Activated naive CD4-positive, alpha-beta T cell (primary cell): ENCODE data around the gene TNFRSF8.
"Not testable (repeated sequence)": the region's sequence is repeated elsewhere in the genome, so short reads cannot be mapped to it uniquely, and the experiment has no call there.

Source experiments
- DNase-seq, 4 experiments: peaks; one replicate each; lab custom pipeline; 2025; lab: John Stamatoyannopoulos, UW

Gene TNFRSF8

GRCh38 chr1:12085643-12086260 is 22.6 kb downstream of the TNFRSF8 start:
- DNase-seq: no peak

- no peak for DNase-seq
Measured at GRCh38 chr1:12087797-12088314, 24.8 kb downstream of the TNFRSF8 start.

DNA sequence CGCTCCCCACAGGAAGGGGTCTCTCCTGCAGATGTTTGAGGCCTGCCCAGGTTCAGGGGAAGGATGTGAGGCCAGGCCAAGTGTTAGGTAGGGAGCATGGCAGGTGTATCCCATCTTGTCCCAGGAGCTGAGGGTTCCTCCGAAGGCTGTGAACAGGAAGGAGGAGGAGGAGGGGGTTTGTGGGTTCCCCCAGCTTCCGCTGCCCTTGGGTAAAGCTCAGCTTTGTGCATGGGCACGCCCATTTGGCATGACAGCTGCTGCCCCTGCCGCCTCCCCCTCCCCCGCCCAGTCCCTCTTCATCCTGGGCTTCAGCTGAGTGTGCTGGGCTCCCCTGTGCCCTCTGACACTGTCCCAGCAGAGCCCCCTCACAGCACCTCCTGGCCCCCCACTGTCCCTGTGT is 25.5 kb downstream of the TNFRSF8 start:
- peak in 2 of 4 experiments; percentile 18 to 36 for DNase-seq

DNA sequence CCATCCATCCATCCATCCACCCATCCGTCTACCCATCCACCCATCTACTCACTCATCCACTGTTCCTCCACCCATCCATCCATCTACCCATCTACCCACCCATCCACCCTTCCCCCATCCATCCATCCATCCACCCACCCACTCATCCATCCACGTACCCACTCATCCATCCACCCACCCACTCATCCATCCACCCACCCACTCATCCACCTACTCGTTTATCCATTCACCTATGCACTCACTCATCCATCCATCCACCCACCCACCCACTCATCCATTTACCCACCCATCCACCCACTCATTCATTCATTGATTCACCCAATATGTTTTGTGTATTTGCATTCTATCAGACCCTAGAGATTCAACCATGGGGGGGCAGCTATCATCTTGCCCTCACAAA is 27.2 kb downstream of the TNFRSF8 start:
- no peak for DNase-seq

DNA sequence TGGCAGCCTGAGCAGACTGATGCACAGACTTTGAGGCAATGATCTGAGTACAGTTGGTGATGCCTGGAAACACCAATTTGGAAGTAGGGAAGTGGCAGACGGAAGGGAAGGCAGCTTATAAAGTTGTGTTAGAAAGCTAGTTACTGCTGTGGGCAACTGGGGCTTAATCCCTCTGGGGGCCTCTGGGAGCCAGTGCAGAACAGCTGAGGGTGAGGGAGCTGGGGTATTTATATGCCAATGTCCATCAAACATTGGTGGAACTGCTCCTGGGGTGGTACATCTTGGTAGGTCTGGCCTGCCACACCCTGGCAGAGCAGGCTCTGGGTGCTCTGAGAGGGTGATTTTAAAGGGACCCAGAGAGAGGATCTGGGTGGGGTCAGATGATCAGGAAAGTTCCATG is 28.1 kb downstream of the TNFRSF8 start:
- no peak for DNase-seq

DNA sequence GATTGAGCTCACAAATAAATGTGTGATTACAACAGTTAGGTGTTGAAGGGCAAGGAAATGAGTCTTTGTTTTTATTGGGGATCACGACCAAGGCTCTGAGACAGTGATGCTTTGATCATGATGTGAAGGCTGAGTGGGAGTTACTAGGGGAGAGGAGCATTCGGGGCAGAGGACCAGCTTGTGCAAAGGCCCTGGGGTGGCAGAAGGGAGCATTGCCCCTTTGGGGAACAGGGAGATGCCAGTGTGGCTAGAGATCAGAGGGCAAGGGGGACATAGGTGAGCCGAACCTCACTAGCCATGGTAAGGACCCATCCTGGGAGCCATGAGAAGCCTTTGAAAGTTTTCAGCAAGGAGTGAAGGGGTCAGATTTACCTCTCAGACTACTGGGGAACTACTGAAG is 31.1 kb downstream of the TNFRSF8 start:
- DNase-seq: no peak

- no peak for DNase-seq
Measured at GRCh38 chr1:12095452-12096263, 32.6 kb downstream of the TNFRSF8 start.

GRCh38 chr1:12096615-12097014 is 33.5 kb downstream of the TNFRSF8 start:
- DNase-seq: no peak

DNA sequence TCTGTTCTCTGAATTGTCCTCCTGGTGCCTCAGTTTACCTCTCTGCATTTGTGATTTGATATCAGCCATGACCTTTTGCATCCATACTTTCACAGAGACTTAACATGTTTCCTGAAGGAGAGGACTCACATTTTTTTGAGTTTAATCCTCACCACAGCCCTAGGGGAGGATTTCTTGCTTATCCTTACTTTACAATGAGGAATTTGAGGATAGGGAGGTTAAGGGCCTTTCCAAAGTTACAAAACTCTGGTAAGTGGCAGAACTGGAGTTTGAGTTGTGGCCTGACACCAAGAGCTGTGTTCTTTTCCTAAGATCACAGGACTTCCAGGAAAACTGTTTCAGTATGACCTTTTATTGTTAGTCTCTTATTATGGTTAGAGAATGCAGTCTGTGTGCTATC is 34.2 kb downstream of the TNFRSF8 start:
- no peak for DNase-seq

GRCh38 chr1:12098786-12099185 is 35.7 kb downstream of the TNFRSF8 start:
- no peak for DNase-seq

DNA sequence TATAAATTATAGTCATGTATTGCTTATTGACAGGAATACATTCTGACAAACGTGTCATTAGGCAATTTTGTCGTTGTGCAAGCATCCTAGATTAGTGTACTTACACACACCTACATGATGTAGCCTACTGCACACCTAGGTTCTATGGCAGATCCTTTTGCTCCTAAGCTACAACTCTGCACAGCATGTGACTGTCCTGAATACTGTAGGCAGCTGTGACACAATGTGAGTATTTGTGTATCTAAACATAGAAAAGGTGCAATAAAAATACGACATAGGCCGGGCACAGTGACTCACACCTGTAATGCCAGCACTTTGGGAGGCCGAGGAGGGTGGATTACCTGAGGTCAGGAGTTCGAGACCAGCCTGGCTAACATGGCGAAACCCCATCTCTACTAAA is 36.5 kb downstream of the TNFRSF8 start:
- no peak for DNase-seq

DNA sequence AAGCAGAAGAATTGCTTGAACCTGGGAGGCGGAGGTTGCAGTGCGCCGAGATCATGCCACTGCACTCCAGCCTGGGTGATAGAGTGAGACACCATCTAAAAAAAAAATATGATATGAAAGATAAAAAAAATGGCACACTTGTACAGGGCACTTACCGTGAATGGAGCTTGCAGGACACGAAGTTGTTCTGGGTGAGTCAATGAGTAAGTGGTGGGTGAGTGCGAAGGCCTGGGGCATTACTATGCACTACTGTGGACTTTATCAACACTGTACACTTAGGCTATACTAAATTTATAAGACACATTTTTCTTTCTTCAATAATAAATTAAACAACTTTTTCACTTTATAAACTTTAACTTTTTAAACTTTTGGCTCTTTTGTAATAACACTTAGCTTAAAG is 37.0 kb downstream of the TNFRSF8 start:
- DNase-seq: no peak

- DNase-seq: not testable (repeated sequence)
Measured at GRCh38 chr1:12101120-12101519, 38.0 kb downstream of the TNFRSF8 start.

GRCh38 chr1:12102066-12102465 is 39.0 kb downstream of the TNFRSF8 start:
- DNase-seq: no peak

GRCh38 chr1:12104417-12104816 is 41.3 kb downstream of the TNFRSF8 start:
- DNase-seq: no peak

DNA sequence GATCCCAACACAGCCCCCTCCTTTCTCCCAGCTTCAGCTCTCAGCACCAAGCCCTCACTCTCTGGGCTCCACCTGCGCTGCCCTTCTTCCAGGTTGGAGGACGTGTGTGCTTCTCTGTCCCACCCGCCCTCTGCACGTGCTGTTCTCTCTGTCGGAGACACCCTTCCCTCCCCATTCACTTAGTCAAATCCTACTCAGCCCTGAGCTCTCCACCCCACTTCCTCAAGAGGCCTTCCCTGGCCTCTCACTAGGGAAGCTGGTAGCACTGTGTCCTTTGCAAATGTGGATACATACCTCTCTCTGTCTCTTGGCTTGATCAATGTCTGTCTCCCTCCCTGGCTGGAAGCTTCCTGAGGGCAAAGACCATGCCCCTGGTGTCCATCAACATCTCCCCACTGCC is 43.0 kb downstream of the TNFRSF8 start:
- DNase-seq: no peak

DNA sequence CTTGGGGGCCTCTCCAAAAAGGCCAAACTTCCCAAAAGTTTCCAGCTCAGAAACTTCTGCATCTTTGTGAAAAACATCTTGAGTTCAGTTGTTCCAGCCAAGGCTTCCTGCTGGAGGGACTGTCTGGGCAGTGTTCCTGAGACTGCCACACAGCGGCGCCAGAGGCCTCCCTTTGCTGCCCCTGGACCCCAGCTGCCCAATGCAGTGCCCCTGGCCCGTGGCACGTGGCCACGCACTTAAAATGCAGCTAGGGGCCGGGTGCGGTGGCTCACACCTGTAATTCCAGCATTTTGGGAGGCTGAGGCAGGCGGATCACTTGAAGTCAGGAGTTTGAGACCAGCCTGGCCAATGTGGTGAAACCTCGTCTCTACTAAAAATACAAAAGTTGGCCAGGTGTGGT is 43.8 kb downstream of the TNFRSF8 start:
- not testable (repeated sequence) for DNase-seq

- no peak for DNase-seq
Measured at GRCh38 chr1:12107718-12108117, 44.6 kb downstream of the TNFRSF8 start.

DNA sequence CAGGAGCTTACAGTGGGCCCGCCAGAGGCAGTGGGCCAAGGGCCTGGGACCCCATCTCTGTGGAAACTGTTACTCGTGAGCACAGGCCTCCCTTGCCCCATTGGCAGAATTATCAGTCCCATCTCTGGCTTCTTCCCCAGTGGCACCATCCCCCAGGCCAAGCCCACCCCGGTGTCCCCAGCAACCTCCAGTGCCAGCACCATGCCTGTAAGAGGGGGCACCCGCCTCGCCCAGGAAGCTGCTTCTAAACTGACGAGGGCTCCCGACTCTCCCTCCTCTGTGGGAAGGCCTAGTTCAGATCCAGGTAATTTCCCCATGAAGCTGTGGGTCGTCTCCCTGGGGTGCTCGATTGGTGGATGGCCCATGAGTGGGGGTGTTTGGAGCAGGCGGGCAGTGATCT is 46.8 kb downstream of the TNFRSF8 start:
- no peak for DNase-seq

- DNase-seq: no peak
Measured at GRCh38 chr1:12111741-12112140, 48.6 kb downstream of the TNFRSF8 start.

GRCh38 chr1:12112711-12113161 is 49.6 kb downstream of the TNFRSF8 start:
- no peak for DNase-seq

GRCh38 chr1:12113433-12114339 is 50.6 kb downstream of the TNFRSF8 start:
- DNase-seq: no peak
